ENCODE data around the gene MYOCD. TPM values are rescaled to one million over a fixed set of nuclear protein-coding genes. Genes with fewer than 3 reads are reported as not detected.

MYOCD gene
- total and polyA plus RNA-seq, 2 of the 13 experiments (the other 11 are each of a cell fraction or from before 2014, with no cell fraction given): not detected

GRCh38 chr17:12625092-12625491, 40.6 kb upstream of the MYOCD start:
- Histone ChIP-seq H4K20me1 (ENCODE audit: insufficient read depth, low read length) (no peaks in the 10 kb centered on the region), H2AFZ (ENCODE audit: low read length) (no peak overlapping the region), H3K4me2 (ENCODE audit: low read depth, low read length) (no peak overlapping the region), H3K27me3 (ENCODE audit: control insufficient read depth in 1 of 2, insufficient read depth in 2 of 2, low read length in 2 of 2) (no peaks in the 10 kb centered on the region; a peak in 2 of 5 replicates), H3K27ac (ENCODE audit: extremely low read length, insufficient read depth, low read length) (no peak overlapping the region), H3K9me3 (ENCODE audit: low read length) (no peaks in the 10 kb centered on the region), H3K36me3 (replicated peaks in 1 of 2; ENCODE audit: control insufficient read depth in 1 of 2, insufficient read depth in 2 of 2, low read length in 2 of 2) (no peaks in the 10 kb centered on the region), H3K4me1 (ENCODE audit: insufficient read depth, low read length) (peaks cover 17% of the 10 kb centered on the region), H3K9ac (ENCODE audit: insufficient read depth, low read depth, low read length) (no peak overlapping the region), H3K4me3 (replicated peaks in 1 of 3; ENCODE audit: insufficient read depth in 1 of 3, low read depth in 2 of 3, low read length in 3 of 3) (no peak overlapping the region), H3K79me2 (ENCODE audit: insufficient read depth, low read length) (no peaks in the 10 kb centered on the region)
- TF ChIP-seq ZIK1 (CRISPR knock-in tag; IDR thresholded peaks at IDR 0.05; ENCODE audit: borderline replicate concordance, low read depth) (no peak), POLR2AphosphoS2 (IDR thresholded peaks at IDR 0.05; ENCODE audit: low read depth, low read length) (no peak), PAWR (CRISPR knock-in tag; IDR thresholded peaks at IDR 0.05; ENCODE audit: borderline replicate concordance) (no peak), TSC22D2 (CRISPR knock-in tag; IDR thresholded peaks at IDR 0.05; ENCODE audit: borderline replicate concordance) (no peak), ZNF326 (CRISPR knock-in tag; IDR thresholded peaks at IDR 0.05; ENCODE audit: borderline replicate concordance) (no peak)
- ChIA-PET CTCF (ENCODE audit: low intra/inter-chr PET ratio, low total read pairs) (no interaction called here), POLR2A (no interaction called here)
- in situ Hi-C loops (cut with HindIII; ENCODE audit: extremely low pct_ligation_motif_present, low pct_unique_long_range_greater_than_20kb): no loop called here
- ATAC-seq (no peak), DNase-seq (ENCODE audit: low spot score) (no peak), FAIRE-seq (no peak)
- no TSS peak for BruUV-seq (replicated peaks)
- intact Hi-C loops (cut with micrococcal nuclease; ENCODE audit: unreplicated experiment): no loop called here
- WGBS (ENCODE audit: low lambda C conversion rate): 50% methylated on average over 2 of the region's 4 CpGs

GRCh38 chr17:12627177-12627629, 38.5 kb upstream of the MYOCD start:
- Histone ChIP-seq H3K9me3 (ENCODE audit: low read length) (no peaks in the 10 kb centered on the region), H3K4me1 (ENCODE audit: insufficient read depth, low read length) (peaks cover 29% of the 10 kb centered on the region), H3K79me2 (ENCODE audit: insufficient read depth, low read length) (no peaks in the 10 kb centered on the region), H3K4me3 (replicated peaks in 1 of 3; ENCODE audit: insufficient read depth in 1 of 3, low read depth in 2 of 3, low read length in 3 of 3) (no peak overlapping the region), H3K27ac (ENCODE audit: extremely low read length, insufficient read depth, low read length) (no peak overlapping the region), H3K27me3 (ENCODE audit: control insufficient read depth in 1 of 2, insufficient read depth in 2 of 2, low read length in 2 of 2) (no peaks in the 10 kb centered on the region; a peak in 2 of 5 replicates), H3K9ac (ENCODE audit: insufficient read depth, low read depth, low read length) (no peak overlapping the region), H4K20me1 (ENCODE audit: insufficient read depth, low read length) (no peaks in the 10 kb centered on the region), H3K4me2 (ENCODE audit: low read depth, low read length) (no peak overlapping the region), H3K36me3 (replicated peaks in 1 of 2; ENCODE audit: control insufficient read depth in 1 of 2, insufficient read depth in 2 of 2, low read length in 2 of 2) (no peaks in the 10 kb centered on the region), H2AFZ (ENCODE audit: low read length) (no peak overlapping the region)
- CTCF ChIA-PET (ENCODE audit: low intra/inter-chr PET ratio, low total read pairs): no interaction called here
- FAIRE-seq: no peak
- POLR2A ChIA-PET: no interaction called here
- 35% methylated on average over 7 of the region's 8 CpGs for WGBS (ENCODE audit: low lambda C conversion rate)
- intact Hi-C loops (cut with micrococcal nuclease; ENCODE audit: unreplicated experiment): no loop called here
- peak; percentile 74 for ATAC-seq
- in situ Hi-C loops (cut with HindIII; ENCODE audit: extremely low pct_ligation_motif_present, low pct_unique_long_range_greater_than_20kb): no loop called here
- peak; percentile 57 for DNase-seq (ENCODE audit: low spot score)
- BruUV-seq (replicated peaks): no TSS peak
- TF ChIP-seq MAFK (conservative IDR thresholded peaks at IDR 0.05 in 1 of 2, IDR thresholded peaks at IDR 0.05 in 1 of 2; ENCODE audit: low read length in 2 of 2) (peak; percentile 44 to 54), ATF7 (IDR thresholded peaks at IDR 0.05) (peak; percentile 88), ATF7 (CRISPR knock-in tag; IDR thresholded peaks at IDR 0.05) (no peak), PLSCR1 (CRISPR knock-in tag; IDR thresholded peaks at IDR 0.05; ENCODE audit: borderline replicate concordance) (no peak), NFE2L2 (IDR thresholded peaks at IDR 0.05; ENCODE audit: low read length) (peak; percentile 72; the same call in 1 of the 2 replicates), MAZ (IDR thresholded peaks at IDR 0.05; ENCODE audit: borderline replicate concordance, low read depth, low read length) (no peak), MAZ (CRISPR knock-in tag; IDR thresholded peaks at IDR 0.05; ENCODE audit: low read depth) (no peak), NFE2 (CRISPR knock-in tag; IDR thresholded peaks at IDR 0.05) (no peak), FOSL2 (CRISPR knock-in tag; IDR thresholded peaks at IDR 0.05) (peak; percentile 38; the same call in 1 of the 2 replicates), ZBTB21 (CRISPR knock-in tag; IDR thresholded peaks at IDR 0.05) (peak; percentile 91), RARA (CRISPR knock-in tag; IDR thresholded peaks at IDR 0.05) (0 out of 2 replicates have a peak, but pooled peaks have one; percentile 37), XBP1 (CRISPR knock-in tag; IDR thresholded peaks at IDR 0.05) (0 out of 2 replicates have a peak, but pooled peaks have one; percentile 35)

All from HepG2 (cell line).